MM.1S (cell line): ENCODE results near the gene SLX4IP.

Experiments
- DNase-seq: peaks from one replicate; pipeline ENCODE4 v3.0.0-alpha.2; 2015
- H2AFZ ChIP-seq: fragments of 300-600 bp; sonication (generic); 2 replicates; pipeline ENCODE4 v1.6.0; 2016; ENCODE audit warnings: antibody characterized with exemption, low read length
- H3F3A ChIP-seq: fragments of 300-600 bp; sonication (generic); 2 replicates; pipeline ENCODE4 v1.6.1; 2016; ENCODE audit warnings: mild to moderate bottlenecking, antibody characterized with exemption, low read length, moderate library complexity, mixed read lengths; ENCODE audit not compliant: insufficient read depth
- H3K27ac ChIP-seq: fragments of 300-600 bp; sonication (generic); 2 replicates; pipeline ENCODE4 v1.5.1; 2016; ENCODE audit warnings: mild to moderate bottlenecking, low read length
- H3K27me3 ChIP-seq: fragments of 300-600 bp; sonication (generic); replicated peaks from 2 replicates; pipeline ENCODE4 v1.6.0; 2016; ENCODE audit warnings: low read length; ENCODE audit not compliant: insufficient read depth
- H3K36me3 ChIP-seq: fragments of 300-600 bp; sonication (generic); replicated peaks from 2 replicates; pipeline ENCODE4 v1.6.1; 2016; ENCODE audit warnings: mild to moderate bottlenecking, low read length, mixed read lengths; ENCODE audit not compliant: insufficient read depth
- H3K4me1 ChIP-seq: fragments of 300-600 bp; sonication (generic); 2 replicates; pipeline ENCODE4 v1.6.1; 2016; ENCODE audit warnings: low read length, mixed read lengths
- H3K4me2 ChIP-seq: fragments of 300-600 bp; sonication (generic); 2 replicates; pipeline ENCODE4 v1.6.0; 2016; ENCODE audit warnings: low read depth, low read length
- H3K4me3 ChIP-seq: fragments of 300-600 bp; sonication (generic); 2 replicates; pipeline ENCODE4 v1.5.1; 2016; ENCODE audit warnings: low read length, mixed read lengths
- H3K79me2 ChIP-seq: fragments of 300-600 bp; sonication (generic); 2 replicates; pipeline ENCODE4 v1.6.1; 2016; ENCODE audit warnings: mixed run types, low read length, mixed read lengths
- H3K9ac ChIP-seq: fragments of 300-600 bp; sonication (generic); 2 replicates; pipeline ENCODE4 v1.6.1; 2016; ENCODE audit warnings: low read length, mixed read lengths
- H3K9me2 ChIP-seq: fragments of 300-600 bp; sonication (generic); replicated peaks from 2 replicates; pipeline ENCODE4 v1.6.1; 2016; ENCODE audit warnings: mild to moderate bottlenecking, low read length, mixed read lengths; ENCODE audit not compliant: insufficient read depth
- H3K9me3 ChIP-seq: fragments of 300-600 bp; sonication (generic); replicated peaks from 2 replicates; pipeline ENCODE4 v1.6.1; 2016; ENCODE audit warnings: mild to moderate bottlenecking, low read length, mixed read lengths; ENCODE audit not compliant: insufficient read depth
- H4K20me1 ChIP-seq: fragments of 300-600 bp; sonication (generic); 2 replicates; pipeline ENCODE4 v1.6.1; 2016; ENCODE audit warnings: mild to moderate bottlenecking, low read length, moderate library complexity, mixed read lengths; ENCODE audit not compliant: insufficient read depth
- CTCF ChIP-seq: fragments of 300-600 bp; sonication (generic); IDR thresholded peaks from 2 replicates; pipeline ENCODE4 v1.5.1; 2016; ENCODE audit warnings: antibody characterized with exemption, low read length, mixed read lengths
- EZH2 ChIP-seq: fragments of 300-600 bp; sonication (generic); optimal IDR thresholded peaks from 2 replicates; pipeline ENCODE3; 2017; ENCODE audit warnings: low read depth, mild to moderate bottlenecking, antibody characterized with exemption, low read length, mixed read lengths
- EZH2phosphoT487 ChIP-seq: fragments of 300-600 bp; sonication (generic); IDR thresholded peaks from 2 replicates; pipeline ENCODE4 v1.6.1; 2018; ENCODE audit warnings: antibody characterized with exemption, low read length

The SLX4IP gene

GRCh38 chr20:10531848-10532247, 96.7 kb downstream of the SLX4IP start:
- Histone ChIP-seq H3K9ac (no peak overlapping the region), H2AFZ (no peak overlapping the region), H3K4me2 (no peak overlapping the region), H3K4me1 (no peaks in the 10 kb centered on the region), H3K9me2 (no peaks in the 10 kb centered on the region), H3K27me3 (no peaks in the 10 kb centered on the region), H3K79me2 (no peaks in the 10 kb centered on the region), H3F3A (no peaks in the 10 kb centered on the region), H3K9me3 (no peaks in the 10 kb centered on the region), H3K4me3 (no peak overlapping the region), H4K20me1 (no peaks in the 10 kb centered on the region), H3K27ac (no peak overlapping the region), H3K36me3 (no peaks in the 10 kb centered on the region)
- TF ChIP-seq EZH2phosphoT487 (no peak), EZH2 (no peak), CTCF (no peak)
- DNase-seq = no peak

- Histone ChIP-seq H3K9me2 (no peaks in the 10 kb centered on the region), H3K4me1 (no peaks in the 10 kb centered on the region), H2AFZ (no peak overlapping the region), H3K4me3 (no peak overlapping the region), H4K20me1 (no peaks in the 10 kb centered on the region), H3K79me2 (no peaks in the 10 kb centered on the region), H3K9me3 (no peaks in the 10 kb centered on the region), H3K27me3 (no peaks in the 10 kb centered on the region), H3K27ac (no peak overlapping the region), H3F3A (no peaks in the 10 kb centered on the region), H3K36me3 (no peaks in the 10 kb centered on the region), H3K4me2 (no peak overlapping the region), H3K9ac (no peak overlapping the region)
- no peak for DNase-seq
- no peak for TF ChIP-seq CTCF
- TF ChIP-seq EZH2 = no peak
- TF ChIP-seq EZH2phosphoT487 = no peak
Measured at GRCh38 chr20:10532361-10532760, 97.3 kb downstream of the SLX4IP start.

- H3K4me3 ChIP-seq = no peak overlapping the region
- H3K27ac ChIP-seq = no peak overlapping the region
- H3K4me2 ChIP-seq = no peak overlapping the region
- TF ChIP-seq EZH2 (no peak), CTCF (peak; percentile 36)
- H2AFZ ChIP-seq = no peak overlapping the region
- H3K27me3 ChIP-seq = no peaks in the 10 kb centered on the region
- H3K9me3 ChIP-seq = no peaks in the 10 kb centered on the region
- H3K79me2 ChIP-seq = no peaks in the 10 kb centered on the region
- no peaks in the 10 kb centered on the region for H3F3A ChIP-seq
- H3K36me3 ChIP-seq = no peaks in the 10 kb centered on the region
- no peaks in the 10 kb centered on the region for H3K4me1 ChIP-seq
- no peak overlapping the region for H3K9ac ChIP-seq
- DNase-seq = peak; percentile 15
- H4K20me1 ChIP-seq = no peaks in the 10 kb centered on the region
- no peaks in the 10 kb centered on the region for H3K9me2 ChIP-seq
Measured at GRCh38 chr20:10536531-10536930, 101.4 kb downstream of the SLX4IP start.
